ENCODE results near the gene TAL1.

Gene TAL1

DNA sequence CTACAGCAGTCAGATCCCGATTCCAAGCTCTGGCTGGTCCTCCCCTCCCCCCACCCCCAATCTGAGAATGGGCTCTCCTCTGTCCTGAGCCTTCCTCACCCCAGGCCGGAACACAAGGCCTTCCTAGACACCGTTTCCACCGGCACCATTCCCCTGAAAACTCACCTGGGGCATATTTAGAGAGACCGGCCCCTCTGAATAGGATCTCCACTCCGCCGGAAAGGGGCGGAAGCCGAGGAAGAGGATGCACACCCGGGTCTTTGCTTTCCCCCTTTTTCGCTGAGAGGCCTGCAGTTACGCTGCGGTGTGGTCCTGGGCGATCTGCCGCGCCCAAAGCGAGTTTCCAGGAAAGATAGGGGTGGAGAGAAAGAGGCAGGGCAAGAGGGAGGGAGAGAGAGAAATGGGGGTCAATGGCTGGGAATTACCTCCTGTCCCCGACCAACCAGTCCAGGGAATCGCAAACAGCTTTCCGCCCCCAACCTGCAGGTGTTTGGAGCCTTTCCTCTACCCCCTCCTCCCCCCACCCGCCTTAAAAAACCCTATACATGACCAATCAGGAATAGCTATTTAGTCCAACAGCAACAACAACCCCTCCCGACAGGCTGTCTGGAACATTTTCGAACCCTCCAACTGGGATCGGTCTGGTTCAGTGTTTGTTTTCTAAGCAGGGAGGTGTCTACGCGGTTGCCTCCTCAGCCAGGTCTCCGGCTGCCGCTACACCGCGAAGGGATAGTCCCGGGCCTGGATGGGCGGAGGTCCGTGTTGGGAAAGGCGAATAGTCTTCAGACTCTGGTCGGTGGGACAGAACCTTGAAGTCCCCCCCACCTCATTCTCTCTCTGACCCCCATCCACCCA, 2.8 kb downstream of the TAL1 start:
- no peak for FAIRE-seq

DNA sequence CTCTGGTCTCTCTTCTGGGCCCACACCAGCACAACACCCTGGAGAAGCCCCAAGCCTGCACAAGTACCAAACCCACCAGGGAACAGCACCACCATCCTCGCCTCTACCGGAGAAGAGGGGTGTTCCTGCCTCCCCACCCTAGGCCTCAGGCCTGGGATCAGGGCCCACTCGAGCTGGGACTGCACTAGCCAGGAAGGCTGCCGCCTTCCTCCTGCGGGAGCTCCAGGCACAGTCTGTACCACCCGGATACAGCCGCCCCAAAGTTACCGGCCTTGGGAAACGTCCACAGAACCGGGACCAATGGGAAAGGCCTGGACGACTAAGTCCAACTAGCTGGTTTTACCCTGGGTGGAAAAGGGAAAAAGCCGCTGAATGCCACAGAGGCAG, 3.4 kb downstream of the TAL1 start:
- FAIRE-seq: no peak

DNA sequence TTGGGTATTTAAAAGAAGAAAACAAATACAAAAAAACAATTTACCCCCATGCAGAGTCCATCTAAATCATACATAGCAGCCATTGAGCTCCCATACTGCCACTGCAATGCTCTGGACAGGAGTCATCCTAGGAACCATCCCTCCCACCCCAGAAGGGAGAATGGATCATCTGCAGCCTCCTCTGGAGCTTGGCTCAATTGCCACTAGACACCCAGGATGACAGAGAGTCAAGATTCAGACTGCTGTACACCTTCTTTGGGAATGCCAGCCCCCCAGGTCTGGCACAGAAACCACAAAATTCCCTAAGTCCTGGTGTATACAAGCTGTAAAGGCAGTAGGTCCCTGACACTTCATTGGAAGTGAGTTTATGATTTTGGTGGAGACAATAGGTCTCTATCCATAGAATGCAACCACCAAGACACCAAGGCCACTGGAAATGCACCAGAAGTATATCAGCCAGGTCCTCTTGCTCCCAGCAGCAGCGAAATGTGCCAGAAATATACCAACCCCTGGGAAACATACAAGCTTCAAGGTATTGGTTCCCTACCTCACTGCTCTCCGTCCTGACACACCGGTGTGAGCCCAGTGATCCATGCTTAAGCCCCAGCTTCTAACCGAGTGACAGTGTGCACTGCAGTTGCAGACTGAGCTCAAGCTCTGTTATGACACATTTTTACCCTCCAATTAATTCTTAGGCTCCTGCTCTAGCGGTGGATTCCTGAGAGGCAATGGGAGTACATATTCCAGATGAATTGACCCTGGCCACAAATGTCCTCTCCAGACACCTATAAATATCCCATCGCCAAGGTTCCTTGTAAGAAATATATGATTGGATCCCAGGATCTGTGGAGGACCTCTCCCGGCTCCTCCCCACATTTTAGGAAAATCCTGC, 4.4 kb downstream of the TAL1 start:
- FAIRE-seq: no peak

DNA sequence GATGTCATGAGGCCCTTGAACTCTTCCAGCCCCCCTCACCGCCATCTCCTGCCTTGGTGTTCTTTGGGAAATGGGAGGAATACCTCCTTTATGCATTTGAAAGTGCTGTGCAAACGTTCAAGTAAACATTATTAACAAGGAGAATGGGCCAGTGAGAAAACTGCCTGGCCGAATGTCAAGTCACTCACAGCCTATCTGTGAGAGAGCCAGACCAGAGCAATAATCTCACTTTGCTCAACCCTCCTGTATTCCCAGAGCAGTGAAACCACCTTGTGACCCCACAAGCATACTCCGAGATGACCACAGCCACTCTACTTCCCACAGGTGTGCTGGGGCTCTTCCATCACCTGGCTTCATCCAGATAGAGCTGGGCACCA, 5.2 kb downstream of the TAL1 start:
- FAIRE-seq: no peak

DNA sequence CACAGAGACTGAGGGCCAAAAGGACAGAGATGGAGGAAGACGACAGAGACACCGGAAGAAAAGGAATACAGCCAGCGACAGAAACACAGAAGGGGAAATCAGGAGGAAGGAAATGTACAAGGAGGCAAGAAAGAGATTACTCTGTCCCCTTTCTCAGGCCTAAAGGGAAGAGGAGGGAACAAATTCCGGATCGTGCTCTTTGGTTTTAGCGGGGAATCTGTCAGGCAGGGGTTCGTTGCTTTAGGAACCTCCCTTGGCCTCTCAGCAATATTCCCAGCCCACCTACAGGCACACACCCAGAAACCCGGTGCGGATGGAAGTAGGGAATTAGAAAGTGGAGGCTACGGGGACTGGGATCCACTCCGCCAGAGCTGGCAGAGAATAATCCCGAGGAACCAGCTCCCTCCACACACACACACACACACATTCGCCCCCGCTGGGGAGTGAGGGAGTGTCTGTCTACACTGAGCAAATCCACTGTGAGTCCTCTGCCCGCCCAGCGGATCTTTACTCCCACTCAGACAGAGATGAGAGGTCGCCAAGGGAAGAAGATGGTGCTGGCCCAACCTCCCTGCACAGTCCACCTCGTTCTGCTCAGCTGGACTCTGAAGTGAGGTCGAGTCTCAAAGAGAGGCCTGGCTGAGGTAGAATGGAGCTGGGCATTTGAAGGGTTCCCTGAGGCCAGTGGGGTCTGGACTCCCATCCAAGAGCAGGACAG, 5.7 kb downstream of the TAL1 start:
- FAIRE-seq: no peak

DNA sequence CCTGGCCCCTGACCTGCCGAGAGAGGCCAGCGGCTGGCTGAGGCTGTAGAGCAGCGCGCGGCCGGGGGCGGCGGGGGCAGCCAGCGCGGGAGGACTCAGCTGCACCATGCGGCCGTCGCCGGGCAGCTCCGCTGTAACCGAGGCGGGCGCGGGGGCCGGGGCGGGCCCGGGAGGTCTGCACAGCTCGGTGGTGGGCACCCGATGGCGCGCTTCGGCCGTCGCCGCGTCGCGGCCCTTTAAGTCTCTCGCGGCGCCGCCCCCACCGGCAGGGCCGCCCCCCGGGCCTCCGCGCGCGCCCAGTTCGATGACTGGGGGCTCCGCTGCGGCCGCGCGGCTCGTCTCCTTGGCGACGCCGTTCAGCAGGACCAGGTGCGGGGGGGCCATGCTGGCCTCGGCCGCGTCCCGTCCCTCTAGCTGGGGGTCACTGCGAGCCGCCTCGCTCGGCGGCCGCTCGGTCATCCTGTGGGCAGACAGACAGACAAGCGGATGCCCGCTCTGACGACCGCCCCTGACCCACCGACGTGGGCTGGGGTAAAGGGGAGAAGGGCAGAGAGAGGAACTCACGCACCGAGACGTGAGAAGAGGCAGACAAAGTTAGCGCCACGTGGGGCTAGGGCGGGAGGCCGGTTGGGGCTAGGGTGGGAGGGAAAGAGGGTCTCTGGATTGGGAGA, 6.5 kb downstream of the TAL1 start:
- FAIRE-seq: no peak

DNA sequence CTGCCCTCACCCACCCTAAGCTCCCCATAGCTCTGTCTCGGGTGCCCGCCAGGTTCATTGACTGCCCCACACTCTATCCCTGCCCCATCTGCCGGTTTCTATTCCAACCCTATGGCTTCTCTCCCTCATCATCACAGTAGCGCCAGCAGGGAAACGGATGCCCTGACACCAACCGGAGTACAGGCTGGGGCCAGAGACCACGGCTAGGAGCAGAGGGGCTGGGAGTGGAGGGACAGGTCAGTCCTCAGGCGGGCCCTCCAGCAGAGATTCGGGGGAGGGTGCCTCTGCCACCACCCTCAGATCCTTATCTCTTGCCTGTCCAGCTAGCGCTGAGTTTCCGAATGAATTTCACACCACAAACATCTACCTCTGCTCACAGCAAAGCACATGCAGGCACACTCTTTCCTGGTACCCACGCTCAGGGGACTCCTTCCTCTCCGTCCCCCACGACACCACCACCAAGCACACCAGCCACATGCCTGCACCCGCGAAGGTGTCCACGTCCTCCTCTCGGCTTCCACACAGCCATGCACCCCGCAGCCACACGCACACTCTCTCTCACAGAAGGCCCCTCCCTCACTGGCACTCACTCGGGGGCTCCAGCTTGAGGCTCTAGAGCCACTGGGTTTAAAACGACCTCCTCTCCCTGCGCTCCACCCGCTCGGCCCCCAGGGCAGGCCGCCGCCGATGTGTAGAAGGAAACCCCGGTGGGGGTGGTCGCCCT, 7.2 kb downstream of the TAL1 start:
- FAIRE-seq: no peak

DNA sequence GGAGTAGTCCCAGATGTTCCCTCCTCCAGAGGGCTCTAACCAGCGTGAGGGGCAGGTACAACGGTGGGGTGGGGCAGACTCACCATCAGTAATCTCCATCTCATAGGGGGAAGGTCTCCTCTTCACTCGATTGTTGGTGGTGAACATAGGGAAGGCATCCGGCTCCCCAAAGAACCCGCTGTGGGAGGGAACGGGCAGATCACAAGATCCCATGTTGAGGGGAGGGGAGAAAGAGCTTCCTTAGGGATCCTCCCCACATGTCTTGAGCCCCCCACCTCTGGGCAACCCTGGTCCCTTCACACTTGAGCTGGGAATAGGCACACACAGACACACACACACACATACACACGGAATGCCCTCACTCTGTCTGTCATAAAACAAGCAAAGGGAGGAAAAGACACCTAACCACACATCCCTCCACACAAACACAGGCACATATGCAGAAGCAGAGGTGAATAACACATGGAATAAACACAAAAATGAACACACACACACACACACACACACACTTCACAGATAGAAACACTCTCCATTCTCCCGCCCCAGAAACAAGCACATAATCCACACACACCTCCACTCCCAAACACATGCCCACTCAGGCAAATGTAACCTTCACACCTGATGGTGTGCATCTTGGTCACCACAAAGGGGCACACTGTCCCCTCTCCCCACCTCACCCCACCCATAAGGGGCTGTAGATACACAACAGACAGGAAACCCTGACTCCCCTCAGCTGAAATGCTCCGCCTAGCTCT, 7.9 kb downstream of the TAL1 start:
- FAIRE-seq: no peak

DNA sequence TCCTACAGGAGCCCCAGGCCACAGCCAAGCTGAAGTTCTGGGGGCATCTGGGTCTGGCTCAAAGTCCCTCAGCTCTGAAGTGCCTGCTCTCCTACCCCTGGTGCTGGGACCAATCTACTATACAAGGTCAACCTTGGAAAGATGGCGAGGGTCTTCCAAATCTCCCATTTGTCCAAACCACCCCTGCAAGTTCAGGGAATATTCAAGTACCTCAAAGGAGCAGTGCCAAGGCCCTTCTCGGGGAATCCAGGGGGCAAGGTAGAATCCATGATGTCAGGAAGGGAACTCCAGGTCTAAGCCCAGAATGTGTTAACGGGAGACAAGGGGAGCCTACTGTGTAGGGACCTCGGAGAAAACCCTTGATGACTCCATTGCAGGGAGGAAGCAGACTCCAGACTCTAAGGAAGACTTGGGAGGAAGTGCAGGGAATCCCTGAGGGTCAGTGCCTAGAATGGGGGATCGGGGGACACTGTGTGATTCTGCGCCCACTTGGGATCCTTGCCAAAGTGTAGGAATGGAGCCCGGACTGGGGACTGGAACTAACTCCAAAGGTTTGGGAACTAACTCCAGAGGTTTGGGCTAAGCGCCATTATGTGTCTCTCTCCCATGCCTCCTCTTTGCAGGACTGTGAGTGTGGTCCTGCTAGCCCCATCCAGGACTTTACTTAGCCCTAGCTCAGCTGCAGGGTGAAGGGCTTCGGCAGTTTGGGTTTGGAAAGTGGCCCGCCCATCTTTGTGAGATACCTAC, 8.7 kb downstream of the TAL1 start:
- no peak for FAIRE-seq

DNA sequence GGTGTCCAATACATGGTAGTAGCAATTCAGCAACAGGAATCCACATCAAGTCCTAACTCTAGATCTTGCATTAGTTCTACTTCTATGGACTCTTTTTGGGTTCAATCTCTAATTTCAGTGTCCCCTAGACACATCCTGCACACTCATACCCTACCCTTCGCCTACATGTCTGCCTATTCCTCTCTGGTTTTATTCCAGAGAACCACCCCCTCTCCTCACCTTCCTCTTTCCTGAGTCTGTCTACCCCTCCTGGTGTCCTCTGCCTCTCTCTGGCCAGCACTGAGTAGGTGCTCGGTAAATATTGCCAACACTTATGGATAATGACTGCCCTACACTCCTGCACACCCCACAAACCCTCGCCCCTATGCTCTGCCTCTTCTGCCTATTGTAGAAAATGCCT, 9.5 kb downstream of the TAL1 start:
- no peak for FAIRE-seq

DNA sequence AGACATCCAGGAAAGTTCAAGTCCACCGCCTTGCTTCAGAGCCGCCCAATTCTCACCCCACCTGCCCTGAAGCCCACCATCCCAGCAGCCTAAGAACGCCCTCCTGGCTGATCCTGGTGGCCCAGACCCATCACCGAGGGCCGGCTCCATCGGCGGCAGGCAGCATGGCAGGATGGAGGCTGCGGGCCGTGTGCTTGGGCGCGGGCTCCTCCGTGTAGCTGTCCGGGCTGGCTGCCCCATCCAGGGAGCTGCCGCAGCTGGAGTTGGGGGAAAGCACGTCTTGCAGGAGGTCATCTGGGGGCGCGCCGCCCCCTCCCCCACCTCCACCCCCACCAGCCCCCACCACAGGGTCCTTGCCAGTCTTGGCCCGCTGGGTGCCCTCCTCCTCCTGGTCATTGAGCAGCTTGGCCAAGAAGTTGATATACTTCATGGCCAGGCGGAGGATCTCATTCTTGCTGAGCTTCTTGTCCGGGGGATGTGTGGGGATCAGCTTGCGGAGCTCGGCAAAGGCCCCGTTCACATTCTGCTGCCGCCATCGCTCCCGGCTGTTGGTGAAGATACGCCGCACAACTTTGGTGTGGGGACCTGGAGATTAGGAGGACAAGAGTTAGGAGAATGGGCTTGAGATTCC, 12.3 kb downstream of the TAL1 start:
- no peak for FAIRE-seq

DNA sequence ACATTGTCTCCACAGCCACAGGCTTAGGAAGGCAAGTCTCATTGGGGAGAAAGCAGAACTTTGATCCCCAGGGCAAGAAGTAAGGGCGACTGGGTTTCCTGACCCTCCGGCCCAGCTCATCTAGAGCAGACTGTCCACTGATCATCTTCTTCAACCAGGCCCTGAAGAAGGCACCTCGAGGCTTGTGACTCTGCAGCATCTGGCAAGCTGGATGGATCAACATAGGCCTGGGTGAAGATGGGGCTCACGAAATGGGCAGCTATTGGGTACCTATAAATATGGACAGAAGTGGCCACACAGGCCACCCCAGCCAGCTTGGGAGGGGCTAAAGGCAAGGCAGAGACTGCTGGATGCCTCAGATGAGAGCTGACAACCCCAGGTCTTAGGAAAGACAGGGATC, 13.0 kb downstream of the TAL1 start:
- no peak for FAIRE-seq

DNA sequence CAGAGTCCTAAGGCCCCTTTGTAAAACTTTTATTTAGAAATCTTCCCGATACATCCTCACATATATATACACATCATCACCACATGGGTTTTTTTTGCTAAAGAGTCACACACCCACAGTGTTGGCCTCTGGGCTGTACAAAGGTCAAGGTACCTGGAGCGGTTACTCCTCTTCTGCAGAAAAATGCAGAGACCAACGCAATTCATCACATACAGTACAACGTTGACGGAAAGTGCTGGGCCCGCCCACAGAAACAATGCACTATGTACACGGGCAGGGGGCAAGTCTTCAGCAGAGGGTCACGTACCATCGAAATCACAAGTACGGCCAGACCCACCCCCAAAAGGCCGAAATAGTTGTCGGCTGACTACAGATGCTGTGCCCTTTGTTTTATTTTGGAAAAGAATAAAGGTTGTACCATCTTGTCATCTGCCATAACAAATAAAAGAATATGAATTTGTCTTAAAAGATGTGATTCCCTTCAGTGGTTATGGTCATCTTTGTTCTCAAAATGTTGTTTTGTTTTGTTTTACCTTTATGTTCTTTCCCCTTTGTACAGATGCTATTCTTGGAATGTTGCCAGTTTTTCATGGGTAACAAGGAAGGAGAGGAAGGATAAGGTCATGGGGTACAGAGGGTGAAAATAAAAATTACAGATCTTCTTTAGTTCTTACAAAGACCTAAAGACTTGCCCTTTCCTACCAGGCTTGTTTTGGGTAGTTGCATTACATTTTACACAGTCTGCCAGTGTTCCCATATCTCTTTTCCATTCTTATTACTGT, 15.6 kb downstream of the TAL1 start:
- no peak for FAIRE-seq

DNA sequence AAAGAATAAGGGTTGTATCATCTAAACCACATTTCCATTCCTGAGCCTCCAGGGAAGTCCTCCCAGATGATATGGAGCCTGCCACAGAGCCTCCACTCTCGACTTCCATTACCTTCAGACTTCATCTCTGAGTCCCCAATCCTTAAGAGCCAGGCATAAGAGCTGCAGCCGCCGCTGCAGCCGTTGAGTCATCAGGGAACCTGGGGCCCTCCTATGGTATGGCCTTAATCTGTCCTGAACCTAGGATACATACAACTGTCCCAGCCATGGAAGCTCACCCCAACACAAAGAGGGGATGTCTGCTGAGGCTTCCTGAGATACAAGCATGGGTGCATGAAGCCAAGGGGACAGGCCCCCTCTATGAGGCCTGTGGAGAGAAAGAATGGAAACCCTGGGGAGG, 16.3 kb downstream of the TAL1 start:
- FAIRE-seq: no peak

DNA sequence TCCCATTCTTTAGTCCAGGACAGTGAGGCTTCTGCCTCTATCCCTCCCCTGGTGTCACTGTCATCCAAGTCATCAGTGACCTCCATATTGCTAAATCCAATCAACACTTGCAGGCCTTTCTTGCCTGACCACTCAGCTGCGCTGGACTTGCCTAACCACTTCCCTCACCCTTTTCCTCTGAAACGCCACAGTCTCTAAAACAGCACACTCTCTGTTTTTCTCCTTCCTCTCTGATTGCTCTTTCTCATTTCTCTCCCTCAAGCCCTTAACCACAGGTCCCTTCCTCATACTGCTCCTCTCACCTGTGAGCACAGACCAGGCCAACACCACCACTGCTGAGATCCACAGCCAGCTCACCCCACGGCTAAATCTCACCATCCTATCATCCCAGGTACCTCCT, 17.5 kb downstream of the TAL1 start:
- FAIRE-seq: no peak

DNA sequence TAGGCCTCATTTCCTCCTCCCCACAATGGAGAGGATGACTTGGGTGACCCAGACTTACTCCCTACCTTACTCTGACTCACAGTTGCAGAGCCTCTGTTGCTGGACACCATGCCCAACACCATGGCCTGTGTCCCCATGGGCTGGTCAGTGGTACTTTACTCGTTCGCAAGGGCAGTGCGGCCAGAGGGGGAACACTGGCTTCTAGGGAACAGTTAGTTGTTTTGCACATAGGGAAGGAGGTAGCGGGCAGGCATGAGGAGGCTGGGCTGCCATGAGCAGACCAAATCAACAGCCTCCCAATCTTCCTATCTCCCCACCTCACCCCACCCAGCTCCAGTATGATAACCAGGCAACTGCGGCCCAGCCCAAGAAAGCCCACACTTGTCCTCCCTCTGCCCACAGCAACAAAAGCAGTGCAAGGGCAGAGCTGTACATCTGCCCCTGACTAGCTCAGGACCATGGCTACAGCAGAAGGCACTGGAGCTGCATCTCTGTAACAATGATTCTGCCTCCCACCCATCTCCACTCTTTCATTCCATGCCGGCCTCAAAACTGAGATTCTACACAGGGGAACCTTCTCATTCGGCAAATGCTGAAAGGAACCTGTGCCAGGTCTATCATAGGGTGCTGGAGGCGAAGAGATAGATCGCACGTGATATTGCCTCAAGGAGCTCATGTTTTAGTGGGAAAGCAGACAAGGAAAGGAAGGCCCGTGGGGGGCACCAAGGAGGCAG, 18.6 kb downstream of the TAL1 start:
- FAIRE-seq: no peak

DNA sequence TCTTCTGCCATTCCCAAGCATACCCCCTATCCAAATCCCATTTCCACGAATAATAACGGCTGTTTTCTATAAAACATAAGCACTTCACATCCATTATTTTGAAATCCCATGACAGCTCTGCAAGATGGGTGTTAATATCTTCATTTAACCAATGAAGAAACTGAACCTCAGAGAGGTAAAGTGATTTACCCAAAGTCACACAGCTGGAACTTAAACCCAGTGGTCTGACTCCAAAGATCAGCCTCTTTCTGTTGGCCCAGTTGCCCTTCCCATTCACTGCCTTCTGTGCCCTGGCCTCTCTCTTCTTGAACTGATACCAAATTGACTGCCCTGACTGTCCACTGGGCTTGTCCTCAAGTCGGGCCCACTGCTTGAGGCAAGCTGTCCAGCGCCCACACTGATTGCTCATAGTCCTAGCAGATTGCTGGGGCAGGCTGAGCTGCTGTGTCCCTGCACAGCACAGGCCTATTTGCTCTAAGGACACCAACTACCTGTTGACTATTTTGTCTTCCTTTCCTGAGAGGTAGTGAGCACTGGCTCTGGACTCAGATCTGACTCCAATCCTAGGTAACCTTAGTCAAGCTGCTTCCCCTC, 19.3 kb downstream of the TAL1 start:
- FAIRE-seq: no peak

DNA sequence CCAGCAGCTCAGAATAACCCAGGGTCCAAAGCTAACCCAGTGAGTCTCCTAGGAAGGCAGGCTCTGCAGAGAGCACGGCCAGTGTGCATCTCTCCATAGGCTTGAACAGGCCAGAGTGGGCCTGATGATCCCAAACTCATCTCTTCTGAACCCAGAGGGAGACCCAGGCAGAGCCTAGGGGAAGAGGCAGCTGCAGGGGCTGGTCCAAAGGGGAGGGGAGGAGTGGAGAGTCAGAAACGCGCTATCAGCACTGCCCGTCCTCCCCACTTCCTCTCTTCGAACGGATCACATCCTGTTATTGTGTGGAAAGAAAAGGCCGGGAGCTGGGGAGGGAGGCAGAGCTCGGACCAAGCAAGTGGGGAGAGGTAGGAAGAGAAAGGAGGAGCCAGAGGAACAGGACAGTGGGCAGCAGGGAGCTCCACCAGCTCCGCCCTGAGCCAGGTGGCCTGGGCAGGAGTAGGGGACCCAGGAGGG, 20.2 kb downstream of the TAL1 start:
- FAIRE-seq: no peak

Measured in A204.1 (cell line).